Fibroblast of the conjunctiva (primary cell): Measurements from ENCODE around the gene DAPK1.

Experiments
- DNase-seq: peaks from one replicate; pipeline ENCODE4 v3.0.0-alpha.2; 2010; ENCODE audit warnings: low read depth

Gene DAPK1

GRCh38 chr9:87569008-87569509 lies 71.4 kb downstream of the DAPK1 start:
- DNase-seq, result no peak

GRCh38 chr9:87569518-87569917 lies 71.9 kb downstream of the DAPK1 start:
- no peak for DNase-seq

GRCh38 chr9:87570000-87570908 lies 72.6 kb downstream of the DAPK1 start:
- no peak for DNase-seq

- no peak for DNase-seq
Measured at GRCh38 chr9:87572719-87573118, 75.1 kb downstream of the DAPK1 start.

- no peak for DNase-seq
Measured at GRCh38 chr9:87573841-87574342, 76.2 kb downstream of the DAPK1 start.

- no peak for DNase-seq
Measured at GRCh38 chr9:87577746-87578145, 80.1 kb downstream of the DAPK1 start.

- no peak for DNase-seq
Measured at GRCh38 chr9:87578625-87579024, 81.0 kb downstream of the DAPK1 start.

GRCh38 chr9:87579781-87580541 lies 82.3 kb downstream of the DAPK1 start:
- no peak for DNase-seq

GRCh38 chr9:87580941-87581438 lies 83.3 kb downstream of the DAPK1 start:
- no peak for DNase-seq

- DNase-seq, result no peak
Measured at GRCh38 chr9:87581513-87581912, 83.8 kb downstream of the DAPK1 start.

GRCh38 chr9:87581949-87582637 lies 84.4 kb downstream of the DAPK1 start:
- no peak for DNase-seq

- DNase-seq, result no peak
Measured at GRCh38 chr9:87584326-87584725, 86.7 kb downstream of the DAPK1 start.

GRCh38 chr9:87585123-87585855 lies 87.6 kb downstream of the DAPK1 start:
- no peak for DNase-seq

GRCh38 chr9:87586731-87587355 lies 89.2 kb downstream of the DAPK1 start:
- DNase-seq, result no peak

- DNase-seq, result no peak
Measured at GRCh38 chr9:87587356-87587745, 89.7 kb downstream of the DAPK1 start.

- no peak for DNase-seq
Measured at GRCh38 chr9:87587864-87588263, 90.2 kb downstream of the DAPK1 start.

- no peak for DNase-seq
Measured at GRCh38 chr9:87588339-87588738, 90.7 kb downstream of the DAPK1 start.

GRCh38 chr9:87590996-87591395 lies 93.3 kb downstream of the DAPK1 start:
- no peak for DNase-seq

GRCh38 chr9:87592554-87593358 lies 95.1 kb downstream of the DAPK1 start:
- no peak for DNase-seq
